ENCODE data around the gene ORC6.
A peak's percentile ranks its signal among the peaks of the same experiment; 100 is the strongest.
"Not testable (repeated sequence)": the region's sequence is repeated elsewhere in the genome, so short reads cannot be mapped to it uniquely, and the experiment has no call there.

Gene ORC6, protein sequence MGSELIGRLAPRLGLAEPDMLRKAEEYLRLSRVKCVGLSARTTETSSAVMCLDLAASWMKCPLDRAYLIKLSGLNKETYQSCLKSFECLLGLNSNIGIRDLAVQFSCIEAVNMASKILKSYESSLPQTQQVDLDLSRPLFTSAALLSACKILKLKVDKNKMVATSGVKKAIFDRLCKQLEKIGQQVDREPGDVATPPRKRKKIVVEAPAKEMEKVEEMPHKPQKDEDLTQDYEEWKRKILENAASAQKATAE

DNA sequence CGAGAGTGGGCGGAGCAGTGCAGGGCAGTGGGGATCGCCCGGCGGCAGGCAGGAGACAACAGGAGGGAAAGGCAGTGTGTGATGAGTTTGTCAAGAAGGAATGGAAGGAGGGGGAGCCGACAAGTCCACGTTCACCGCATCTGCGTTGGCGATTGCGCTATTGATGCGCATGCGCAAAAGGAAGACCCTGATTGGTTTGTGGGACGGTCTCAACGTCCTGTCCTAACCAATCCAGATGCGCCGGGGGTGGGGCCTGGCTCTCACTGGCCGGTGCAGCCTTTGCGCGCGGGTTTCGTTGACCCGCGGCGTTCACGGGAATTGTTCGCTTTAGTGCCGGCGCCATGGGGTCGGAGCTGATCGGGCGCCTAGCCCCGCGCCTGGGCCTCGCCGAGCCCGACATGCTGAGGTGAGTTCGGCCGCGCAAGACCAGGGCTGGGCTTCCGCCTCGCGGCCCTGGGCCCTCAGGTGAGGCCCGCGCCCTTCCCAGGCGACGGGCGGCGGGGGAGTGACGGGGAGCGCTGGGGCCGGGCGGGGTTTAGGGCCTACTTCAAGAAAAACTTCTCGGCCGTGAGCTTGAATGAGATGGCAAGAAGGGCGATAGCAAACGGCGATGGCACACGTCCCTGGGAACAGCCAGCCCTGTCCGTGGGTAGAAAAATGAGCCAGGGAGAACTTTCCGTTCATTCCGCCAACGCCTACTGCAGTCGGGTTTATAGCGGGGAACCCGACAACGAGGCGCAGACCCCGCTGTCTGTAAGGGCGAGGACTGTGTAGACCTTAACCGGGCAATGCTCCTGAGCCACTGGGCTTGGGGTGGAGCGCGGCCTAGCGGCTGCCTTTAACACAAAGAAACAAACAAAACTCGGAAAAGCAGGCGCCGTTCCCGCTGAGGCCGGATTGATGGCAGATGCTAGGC, at the start of gene ORC6:
ORC6 (plus strand) TSS at position 295 of the 916 bp plus-strand sequence; CDS start at position 342, 47 bp downstream.
- peak; percentile 98 for DNase-seq

DNA sequence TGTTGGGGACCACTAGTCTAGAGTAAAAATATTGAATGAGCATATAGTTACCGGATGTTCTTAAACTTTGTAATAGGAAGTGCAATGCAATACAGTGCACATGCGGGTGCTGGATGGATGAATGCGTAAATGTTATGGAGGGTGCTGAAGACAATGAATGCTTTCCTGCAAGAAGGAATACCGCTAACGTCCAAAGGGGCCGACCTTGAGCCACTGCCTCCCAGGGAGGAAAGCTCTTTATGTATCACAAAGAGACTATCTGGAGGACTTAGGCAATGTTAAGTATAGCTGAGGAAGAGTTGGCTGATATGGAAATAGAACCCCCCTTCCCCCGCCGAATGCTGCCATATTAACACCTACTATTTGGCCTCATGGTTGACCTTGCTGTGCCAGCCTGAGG, 40.8 kb upstream of the ORC6 start:
- no peak for DNase-seq

GRCh38 chr16:46649588-46650253, 39.7 kb upstream of the ORC6 start:
- DNase-seq, result no peak

- DNase-seq, result no peak
These were observed 39.2 kb upstream of the ORC6 start for GRCh38 chr16:46650254-46650623.

- DNase-seq, result no peak
These were observed 38.2 kb upstream of the ORC6 start for GRCh38 chr16:46651305-46651704.

DNA sequence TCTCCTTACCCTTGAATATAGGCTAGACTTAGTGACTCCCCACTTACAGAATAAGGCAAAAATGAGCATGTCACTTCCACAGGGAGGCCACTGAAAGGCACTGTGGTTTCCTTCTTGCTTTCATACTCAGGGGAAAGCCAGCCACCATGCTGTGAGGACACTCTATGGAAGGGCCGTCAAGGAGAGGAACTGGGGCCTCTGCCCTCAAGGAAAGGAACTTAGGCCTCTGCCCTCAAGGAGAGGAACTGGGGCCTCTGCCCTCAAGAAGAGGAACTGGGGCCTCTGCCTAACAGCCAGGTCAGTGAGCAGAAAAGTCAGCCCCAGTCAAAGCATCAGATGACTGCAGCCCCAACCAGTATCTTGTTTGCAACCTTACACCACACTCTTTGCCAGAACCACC, 30.5 kb upstream of the ORC6 start:
- DNase-seq, result peak; percentile 62

- no peak for DNase-seq
These were observed 27.3 kb upstream of the ORC6 start for GRCh38 chr16:46662123-46662522.

DNA sequence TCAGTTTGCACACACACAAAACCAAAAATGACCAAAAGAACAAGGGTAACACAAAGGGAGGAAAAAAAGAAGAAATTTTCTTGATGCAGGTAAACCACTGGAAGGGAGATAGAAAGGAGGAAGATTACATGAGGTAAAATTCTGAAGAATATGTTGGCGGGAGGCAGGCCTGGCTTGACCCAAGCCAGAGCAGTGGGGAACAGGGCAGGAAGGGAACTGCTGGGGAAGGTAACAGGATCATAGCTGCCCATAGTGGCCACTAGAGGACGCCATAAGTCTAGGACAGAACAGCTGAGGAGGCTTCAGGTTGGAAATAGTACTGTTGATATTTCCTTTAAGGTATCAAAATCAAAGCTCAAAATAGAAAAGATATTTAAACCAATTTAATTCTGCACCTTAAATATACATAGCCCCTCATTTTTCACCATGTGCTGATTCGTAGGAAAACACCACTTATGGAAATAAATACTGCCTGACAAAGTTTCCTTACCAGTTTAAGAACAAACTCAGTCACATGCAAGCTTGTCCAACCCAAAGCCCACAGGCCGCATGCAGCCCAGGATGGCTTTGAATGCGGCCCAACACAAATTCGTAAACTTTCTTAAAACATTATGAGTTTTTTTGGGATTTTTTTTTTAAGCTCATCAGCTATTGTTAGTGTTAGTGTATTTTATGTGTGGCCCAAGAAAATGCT, 16.0 kb upstream of the ORC6 start:
- DNase-seq, result peak; percentile 67

DNA sequence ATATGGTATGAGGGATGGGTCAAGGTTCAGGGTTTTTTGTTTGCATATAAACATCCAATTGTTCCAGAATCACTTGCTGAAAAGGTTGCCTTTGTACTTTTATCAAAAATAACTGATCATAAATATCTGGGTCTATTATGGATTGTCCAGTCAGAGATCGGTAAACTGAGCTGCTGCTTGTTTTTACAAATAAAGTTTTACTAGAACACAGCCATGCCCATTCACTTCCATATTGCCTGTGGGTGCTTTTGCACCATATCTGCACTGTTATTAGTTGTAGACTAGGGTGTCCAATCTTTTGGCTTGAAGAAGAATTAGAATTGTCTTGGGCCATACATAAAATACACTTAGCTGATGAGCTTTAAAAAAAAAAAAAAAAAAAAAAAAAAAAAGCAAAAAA, 11.5 kb upstream of the ORC6 start:
- DNase-seq, result not testable (repeated sequence)

- not testable (repeated sequence) for DNase-seq
These were observed 7.6 kb upstream of the ORC6 start for GRCh38 chr16:46681867-46682266.

GRCh38 chr16:46686815-46687473, 2.5 kb upstream of the ORC6 start:
- no peak for DNase-seq

DNA sequence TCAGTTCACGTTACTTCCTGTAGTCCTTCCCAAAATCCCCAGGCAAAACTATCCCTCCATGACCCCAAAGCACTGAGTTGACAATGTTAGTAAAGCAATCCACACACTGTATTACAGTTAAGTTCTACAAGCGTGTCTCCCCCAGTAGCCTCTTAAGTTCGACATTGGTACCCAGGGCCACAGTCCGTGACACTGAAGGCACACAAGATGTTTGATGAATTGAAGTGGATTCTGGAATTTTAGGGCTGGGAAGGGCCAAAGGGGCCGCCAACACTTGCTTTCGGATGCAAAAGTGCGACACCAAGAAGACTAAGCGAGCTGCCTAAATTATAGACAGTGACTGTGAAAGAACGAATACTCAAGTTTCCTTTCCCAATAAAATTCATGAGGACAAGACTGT, 2.0 kb upstream of the ORC6 start:
- no peak for DNase-seq

DNA sequence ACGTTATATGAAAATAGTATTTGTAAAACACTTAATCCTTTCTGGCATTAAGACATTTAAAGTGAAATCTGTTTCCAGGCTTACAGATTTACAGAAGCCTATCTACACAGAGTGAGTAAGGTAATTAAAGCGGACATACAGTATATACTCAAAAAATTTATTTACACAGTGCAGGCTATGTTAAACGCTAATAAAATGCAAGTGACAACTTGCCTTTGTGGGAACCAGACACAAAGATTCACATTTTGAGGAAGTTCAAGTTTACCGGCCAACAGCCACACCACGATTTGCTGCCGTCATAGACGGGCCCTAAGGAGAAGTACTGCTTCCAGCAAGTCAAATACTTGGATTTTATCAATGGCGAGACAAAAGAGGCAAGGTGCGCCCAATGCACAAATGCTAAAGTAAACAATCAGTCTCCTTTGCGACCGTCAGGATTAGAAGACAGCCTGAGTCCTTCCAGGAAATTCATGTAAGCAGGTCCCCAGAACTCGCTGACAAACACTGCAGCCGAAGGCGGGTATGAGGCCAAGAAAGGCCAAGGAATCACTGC, 1.3 kb upstream of the ORC6 start:
- DNase-seq, result no peak

DNA sequence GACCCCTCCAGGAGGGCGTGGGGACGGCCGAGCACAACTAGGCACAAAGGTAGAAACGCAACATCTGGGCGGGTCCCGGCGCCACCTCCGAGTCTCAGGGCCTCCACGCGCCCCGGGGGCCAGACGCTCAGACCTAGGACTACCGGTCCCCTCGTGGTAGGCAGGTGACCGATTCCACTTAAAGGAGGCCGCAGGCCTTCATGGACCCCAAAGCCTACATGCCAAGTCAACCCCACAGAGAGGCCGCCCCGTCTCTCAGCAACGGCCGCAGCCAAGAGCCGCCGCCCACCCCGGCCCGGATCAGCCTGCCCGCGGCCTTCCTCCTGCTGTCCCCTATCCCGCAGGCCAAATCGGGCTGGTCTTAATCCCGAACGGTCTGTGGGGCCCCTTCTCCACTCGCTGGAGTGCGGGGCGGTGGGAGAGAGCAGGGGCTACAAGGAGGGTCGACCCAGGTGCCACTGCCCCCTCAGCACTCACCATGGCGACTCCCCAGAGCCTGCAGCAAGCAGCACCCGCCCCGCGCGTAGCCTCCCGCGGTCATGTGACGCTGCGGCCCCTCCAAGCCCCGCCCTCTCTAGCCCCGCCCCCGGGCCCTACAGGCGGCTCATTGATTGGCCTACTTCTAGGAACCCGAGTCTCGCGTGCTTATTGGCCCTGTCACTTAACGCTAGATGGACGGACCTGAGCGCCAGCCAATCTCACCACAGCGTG, 650 bp upstream of the ORC6 start, which contains the start of gene VPS35:
VPS35 (minus strand) TSS at position 525 of the 711 bp plus-strand sequence; CDS start at position 480, 45 bp downstream.
- DNase-seq, result peak; percentile 100

DNA sequence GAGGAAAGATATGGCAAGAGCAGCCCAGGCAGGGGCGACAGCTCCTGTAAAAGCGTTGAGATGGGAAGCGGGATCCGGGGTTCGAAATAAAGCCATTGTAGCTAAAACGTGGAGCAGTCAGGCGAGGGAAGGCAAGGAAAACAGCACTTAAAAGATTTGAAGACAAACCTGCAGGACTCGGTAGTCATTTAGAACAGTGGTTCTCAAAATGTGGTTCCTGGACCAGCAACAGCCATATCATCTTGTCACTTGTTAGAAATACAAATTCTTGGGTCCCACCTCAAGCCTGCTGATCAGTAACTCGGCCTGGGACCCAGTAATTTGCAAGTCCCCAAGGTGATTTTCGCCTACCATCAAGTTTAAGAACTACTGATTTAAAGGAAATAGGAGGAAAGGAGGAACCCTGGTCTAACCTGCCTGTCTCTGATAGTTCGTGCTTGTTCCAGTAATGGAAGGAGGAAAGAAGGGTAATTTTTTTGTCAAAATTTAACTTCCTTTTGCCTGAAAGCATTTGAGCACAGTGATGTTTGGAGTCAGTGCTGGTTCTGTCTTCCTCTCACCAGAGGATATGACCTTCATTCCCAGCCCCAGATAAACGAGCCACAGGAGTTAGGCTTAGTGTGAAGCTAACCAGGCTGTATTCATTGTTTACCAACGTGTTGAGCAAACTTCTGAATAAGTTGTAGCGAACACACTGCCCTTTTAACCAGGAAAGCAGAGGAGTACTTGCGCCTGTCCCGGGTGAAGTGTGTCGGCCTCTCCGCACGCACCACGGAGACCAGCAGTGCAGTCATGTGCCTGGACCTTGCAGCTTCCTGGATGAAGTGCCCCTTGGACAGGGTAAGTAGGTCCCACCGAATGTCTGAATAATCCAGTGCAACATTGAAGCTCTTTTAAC, 1.1 kb downstream of the ORC6 start:
- no peak for DNase-seq

- no peak for DNase-seq
These were observed 2.3 kb downstream of the ORC6 start for GRCh38 chr16:46691726-46692125.

GRCh38 chr16:46693598-46693997, 4.1 kb downstream of the ORC6 start:
- DNase-seq, result no peak

- DNase-seq, result no peak
These were observed 6.5 kb downstream of the ORC6 start for GRCh38 chr16:46695937-46696336.

GRCh38 chr16:46696957-46697356, 7.5 kb downstream of the ORC6 start:
- DNase-seq, result no peak

- DNase-seq, result no peak
These were observed 10.6 kb downstream of the ORC6 start for GRCh38 chr16:46700048-46700447.
